Suprapubic skin (tissue), 4 donors: ENCODE data around the gene ATF2.

Experiments
- EP300 ChIP-seq: sonication (generic); formaldehyde crosslinking; IDR thresholded peaks from one replicate; pipeline ENCODE4 v1.6.1; 2017; ENCODE audit warnings: antibody characterized with exemption
- POLR2A ChIP-seq, 2 donors: fragments of 450-650 bp; IDR thresholded peaks; one replicate each; pipeline ENCODE4 v1.6.1; 2017; ENCODE audit warnings: antibody characterized with exemption in 2 of 2, mild to moderate bottlenecking in 2 of 2, moderate library complexity in 2 of 2
- POLR2AphosphoS5 ChIP-seq, 3 donors: sonication (generic); formaldehyde crosslinking; IDR thresholded peaks; one replicate each; pipeline ENCODE4 v1.6.1; 2017; ENCODE audit warnings: antibody characterized with exemption in 3 of 3
- TF ChIP-seq, protein P1 (sequence below), 2 donors: fragments of 200-600 bp in 1 of 2; fragments of 450-650 bp in 1 of 2; sonication (generic) in 1 of 2; IDR thresholded peaks; one replicate each; pipeline ENCODE4 v1.5.1; 2016 to 2019; ENCODE audit warnings: antibody characterized with exemption in 2 of 2, mild to moderate bottlenecking in 1 of 2, moderate library complexity in 1 of 2

GRCh38 chr2:175175320-175175719 is 7.3 kb upstream of the ATF2 start:
- TF ChIP-seq, protein P1, sequence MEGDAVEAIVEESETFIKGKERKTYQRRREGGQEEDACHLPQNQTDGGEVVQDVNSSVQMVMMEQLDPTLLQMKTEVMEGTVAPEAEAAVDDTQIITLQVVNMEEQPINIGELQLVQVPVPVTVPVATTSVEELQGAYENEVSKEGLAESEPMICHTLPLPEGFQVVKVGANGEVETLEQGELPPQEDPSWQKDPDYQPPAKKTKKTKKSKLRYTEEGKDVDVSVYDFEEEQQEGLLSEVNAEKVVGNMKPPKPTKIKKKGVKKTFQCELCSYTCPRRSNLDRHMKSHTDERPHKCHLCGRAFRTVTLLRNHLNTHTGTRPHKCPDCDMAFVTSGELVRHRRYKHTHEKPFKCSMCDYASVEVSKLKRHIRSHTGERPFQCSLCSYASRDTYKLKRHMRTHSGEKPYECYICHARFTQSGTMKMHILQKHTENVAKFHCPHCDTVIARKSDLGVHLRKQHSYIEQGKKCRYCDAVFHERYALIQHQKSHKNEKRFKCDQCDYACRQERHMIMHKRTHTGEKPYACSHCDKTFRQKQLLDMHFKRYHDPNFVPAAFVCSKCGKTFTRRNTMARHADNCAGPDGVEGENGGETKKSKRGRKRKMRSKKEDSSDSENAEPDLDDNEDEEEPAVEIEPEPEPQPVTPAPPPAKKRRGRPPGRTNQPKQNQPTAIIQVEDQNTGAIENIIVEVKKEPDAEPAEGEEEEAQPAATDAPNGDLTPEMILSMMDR (IDR thresholded peaks at IDR 0.05): no peak
- no peak for TF ChIP-seq POLR2A (IDR thresholded peaks at IDR 0.05)
- TF ChIP-seq POLR2AphosphoS5 (IDR thresholded peaks at IDR 0.05): no peak
- TF ChIP-seq EP300: no peak
